ENCODE results near the gene SHF. TPM values are rescaled to one million over a fixed set of nuclear protein-coding genes. Genes with fewer than 3 reads are reported as not detected.
A peak's percentile ranks its signal among the peaks of the same experiment; 100 is the strongest.

SHF gene
- total RNA-seq, 1 donor from 2014 or later = 4.2 TPM

- no peak for DNase-seq (ENCODE audit: low spot score)
- intact Hi-C loops (cut with DNase I) = no loop called here
These were observed 8.4 kb downstream of the SHF start for GRCh38 chr15:45179221-45179985.

- intact Hi-C loops (cut with DNase I) = no loop called here
- DNase-seq (ENCODE audit: low spot score) = no peak
These were observed 10.5 kb downstream of the SHF start for GRCh38 chr15:45177285-45177684.

GRCh38 chr15:45174577-45174976 lies 13.2 kb downstream of the SHF start:
- intact Hi-C loops (cut with DNase I) = no loop called here
- no peak for DNase-seq (ENCODE audit: low spot score)

- no peak for DNase-seq (ENCODE audit: low spot score)
- intact Hi-C loops (cut with DNase I) = no loop called here
These were observed 13.7 kb downstream of the SHF start for GRCh38 chr15:45174069-45174468.

GRCh38 chr15:45171912-45172311 lies 15.9 kb downstream of the SHF start:
- intact Hi-C loops (cut with DNase I) = no loop called here
- no peak for DNase-seq (ENCODE audit: low spot score)

- intact Hi-C loops (cut with DNase I) = no loop called here
- DNase-seq (ENCODE audit: low spot score) = no peak
These were observed 17.9 kb downstream of the SHF start for GRCh38 chr15:45169608-45170480.

GRCh38 chr15:45168751-45169551 lies 18.8 kb downstream of the SHF start:
- intact Hi-C loops (cut with DNase I) = no loop called here
- no peak for DNase-seq (ENCODE audit: low spot score)

- intact Hi-C loops (cut with DNase I) = no loop called here
- DNase-seq (ENCODE audit: low spot score) = no peak
These were observed 19.5 kb downstream of the SHF start for GRCh38 chr15:45168286-45168685.

- intact Hi-C loops (cut with DNase I) = loop anchor here (1.0 to 2.0 kb wide), 2 partner anchors 31 to 235 kb away; a partner anchor contains a TSS
- no peak for DNase-seq (ENCODE audit: low spot score)
These were observed 20.0 kb downstream of the SHF start for GRCh38 chr15:45167631-45168205.

GRCh38 chr15:45166834-45167630 lies 20.7 kb downstream of the SHF start:
- intact Hi-C loops (cut with DNase I) = loop anchor here (1.0 to 2.0 kb wide), 2 partner anchors 31 to 236 kb away; a partner anchor contains a TSS

GRCh38 chr15:45165536-45165935 lies 22.2 kb downstream of the SHF start:
- intact Hi-C loops (cut with DNase I) = loop anchor here (2.0 kb wide), 1 partner anchor 291 kb away; no protein-coding TSS in a partner anchor
- DNase-seq (ENCODE audit: low spot score) = no peak

More at GRCh38 chr15:45166834-45167630, 20.7 kb downstream of the SHF start:
- DNase-seq (ENCODE audit: low spot score) = peak; percentile 93

GRCh38 chr15:45164914-45165313 lies 22.9 kb downstream of the SHF start:
- intact Hi-C loops (cut with DNase I) = loop anchor here (2.0 kb wide), 1 partner anchor 292 kb away; no protein-coding TSS in a partner anchor
- DNase-seq (ENCODE audit: low spot score) = no peak

GRCh38 chr15:45163508-45163856 lies 24.3 kb downstream of the SHF start:
- DNase-seq (ENCODE audit: low spot score) = no peak
- intact Hi-C loops (cut with DNase I) = no loop called here

GRCh38 chr15:45162771-45163507 lies 24.8 kb downstream of the SHF start:
- DNase-seq (ENCODE audit: low spot score) = peak; percentile 87
- intact Hi-C loops (cut with DNase I) = no loop called here

GRCh38 chr15:45161666-45162065 lies 26.1 kb downstream of the SHF start:
- DNase-seq (ENCODE audit: low spot score) = no peak
- intact Hi-C loops (cut with DNase I) = no loop called here

- no peak for DNase-seq (ENCODE audit: low spot score)
- intact Hi-C loops (cut with DNase I) = no loop called here
These were observed 29.8 kb downstream of the SHF start for GRCh38 chr15:45157974-45158373.

- DNase-seq (ENCODE audit: low spot score) = no peak
- intact Hi-C loops (cut with DNase I) = no loop called here
These were observed 30.9 kb downstream of the SHF start for GRCh38 chr15:45156744-45157455.

All from cardiac septum (tissue), 1 donor.